HG02571 (cell line): ENCODE measurements around the gene AK4.

Experiments used
- ATAC-seq: cut with Tn5 transposase; IDR thresholded peaks from one replicate; pipeline ENCODE4 v1.9.1; 2021; ENCODE audit warnings: mild to moderate bottlenecking, moderate library complexity; ENCODE audit not compliant: unreplicated experiment

AK4 gene

DNA sequence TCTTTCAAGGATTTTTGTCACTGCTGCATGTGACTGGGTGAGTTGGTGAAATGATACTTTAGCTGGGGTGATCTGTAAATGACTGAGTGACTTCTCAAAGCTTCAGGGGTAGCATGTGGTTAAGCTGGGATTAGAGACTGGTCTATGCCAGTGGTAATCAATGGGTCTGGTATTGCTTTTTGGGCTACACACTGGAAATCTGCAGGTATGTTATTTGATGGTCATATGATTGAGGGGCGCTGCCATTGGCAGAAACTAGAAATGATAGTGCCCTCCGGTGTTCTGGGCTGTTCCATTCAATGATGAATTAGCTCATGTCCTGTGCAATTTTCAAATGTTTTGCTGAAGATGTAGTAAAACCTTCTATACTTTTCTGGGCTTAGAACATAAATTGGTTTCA is 121.6 kb downstream of the AK4 start:
- ATAC-seq = no peak

DNA sequence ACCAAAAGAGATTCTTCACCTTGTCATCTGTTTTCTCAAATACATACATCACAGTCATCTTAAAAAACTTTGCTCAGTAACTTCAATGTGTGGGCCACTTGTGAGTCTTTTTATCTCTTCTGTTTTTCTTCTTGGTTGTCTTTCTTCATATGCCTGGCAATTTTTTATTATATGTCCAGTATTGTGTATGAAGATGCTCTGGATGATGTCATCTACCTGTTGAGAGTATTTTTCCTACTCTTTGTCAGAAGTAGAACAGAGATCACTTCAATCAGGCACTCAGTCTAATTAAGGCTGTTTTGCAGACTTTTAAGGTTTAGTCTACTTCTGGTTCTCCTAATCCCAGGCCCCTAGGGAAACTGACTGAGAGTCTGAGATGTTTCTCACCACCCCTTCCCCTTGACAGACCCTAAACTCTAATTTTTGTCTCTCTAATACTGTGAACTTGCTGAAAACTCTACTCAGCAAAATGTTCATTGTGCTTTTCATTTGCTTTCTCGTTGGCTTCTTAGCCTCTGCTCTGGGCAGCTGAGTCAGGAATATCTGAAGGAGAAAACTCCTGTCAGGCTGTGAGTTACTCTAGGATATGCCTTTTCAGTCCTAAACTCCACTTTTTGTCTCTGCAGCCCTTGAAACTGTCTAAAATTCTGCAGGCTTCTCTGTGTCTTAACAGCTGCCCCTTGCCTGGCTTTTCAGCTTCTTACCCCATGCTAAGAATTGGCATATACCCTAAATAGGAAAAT is 128.4 kb downstream of the AK4 start:
- no peak for ATAC-seq

DNA sequence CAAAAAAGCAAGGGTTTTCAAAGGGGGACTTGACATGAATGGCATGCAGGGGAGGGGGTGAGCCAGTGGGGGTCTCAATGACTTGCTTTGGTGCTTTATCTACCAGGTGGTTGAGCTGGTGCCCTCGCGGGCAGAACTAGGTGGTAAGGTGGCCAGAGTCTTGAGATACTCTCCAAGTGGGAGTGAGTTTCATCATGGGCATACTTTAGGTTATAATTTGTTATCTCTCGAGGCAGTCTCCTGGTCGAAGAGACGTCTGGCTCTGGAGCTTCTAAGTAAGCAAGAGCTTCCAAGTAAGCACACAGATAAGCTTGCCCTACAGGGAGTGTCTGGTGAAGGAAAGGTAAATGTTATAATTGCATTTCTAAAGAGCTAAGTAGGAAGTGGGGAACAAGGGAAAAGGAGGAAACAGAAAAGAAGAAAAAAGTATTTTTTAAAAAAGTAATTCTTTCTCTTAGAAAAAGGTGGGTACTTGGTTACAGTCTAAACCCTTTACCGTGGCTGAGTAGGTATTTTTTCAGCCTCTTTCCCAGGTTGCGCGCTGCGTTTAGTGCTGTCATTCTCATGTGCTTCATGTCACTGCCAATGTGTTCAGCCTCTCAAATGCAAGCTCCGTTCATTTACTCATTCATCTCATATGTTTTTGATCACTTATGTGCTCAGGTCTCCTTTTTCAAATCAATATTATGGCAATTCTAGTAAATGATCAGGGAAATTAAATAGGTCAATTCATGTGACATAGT is 129.8 kb downstream of the AK4 start:
- no peak for ATAC-seq

DNA sequence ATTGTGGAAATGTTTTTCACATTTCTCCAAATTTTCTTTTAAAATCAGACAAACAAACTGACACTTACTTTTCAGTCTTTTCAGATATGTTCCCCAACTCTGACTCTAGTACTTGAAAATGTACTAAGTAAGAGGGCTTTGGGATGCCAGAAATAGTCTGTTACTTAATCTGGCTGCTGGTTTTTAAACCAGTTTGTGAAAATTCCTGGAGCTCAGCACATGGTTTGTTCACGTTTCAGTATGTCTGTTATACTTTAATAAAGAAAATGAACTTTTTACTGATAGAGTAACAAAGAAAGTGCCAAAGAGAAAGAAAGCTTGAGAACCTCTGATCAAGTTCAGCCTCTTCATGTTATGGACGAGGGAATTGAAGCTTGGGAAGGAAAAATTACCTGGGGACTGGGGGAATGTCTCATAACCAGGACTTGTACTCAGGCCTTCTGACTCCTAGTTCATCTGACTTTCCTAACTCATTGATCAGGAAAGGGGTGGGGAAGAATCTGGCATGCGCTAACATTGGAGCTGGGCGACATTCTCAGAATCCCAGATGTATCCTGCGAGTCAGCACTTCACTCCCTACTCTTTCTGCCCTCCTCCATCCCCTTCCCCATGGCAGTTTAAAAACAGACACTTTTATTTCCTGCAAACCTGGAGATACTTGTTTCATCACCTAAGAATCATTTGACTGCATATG is 130.5 kb downstream of the AK4 start:
- no peak for ATAC-seq

DNA sequence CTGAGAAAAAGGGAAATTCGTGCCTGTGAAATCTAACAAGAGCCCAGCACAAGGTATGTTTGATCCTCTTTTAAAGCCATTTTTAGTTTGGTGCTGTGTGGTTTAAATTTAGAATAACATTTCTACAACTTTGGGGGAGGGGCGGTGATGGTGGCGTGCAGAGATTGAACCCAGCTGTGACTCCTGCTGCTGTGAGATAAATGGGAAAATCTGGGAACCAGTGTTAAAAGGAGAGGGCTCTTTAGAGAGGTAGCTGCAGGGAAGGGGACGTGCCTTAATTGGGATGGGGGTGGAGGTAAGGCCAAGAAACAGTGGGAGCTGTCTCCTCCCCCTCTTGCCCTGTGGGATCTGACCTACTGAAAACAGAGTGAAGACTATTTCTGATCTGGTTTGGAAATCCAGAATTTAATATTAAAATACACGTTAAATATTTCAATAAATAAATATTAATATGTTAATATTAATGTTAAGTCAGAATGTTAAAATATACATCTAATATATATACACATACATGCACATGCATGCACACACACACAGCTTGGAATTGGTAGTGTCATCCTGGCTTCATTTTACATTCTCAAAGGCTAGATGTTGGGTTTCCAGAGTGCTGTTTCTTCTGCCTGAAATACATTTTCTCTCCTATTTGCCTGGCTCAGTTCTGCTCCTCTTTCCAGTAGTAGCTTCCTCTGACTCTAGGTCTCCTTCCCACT is 131.2 kb downstream of the AK4 start:
- ATAC-seq = no peak
